ENCODE measurements around the gene EPHB2.

EPHB2 gene

DNA sequence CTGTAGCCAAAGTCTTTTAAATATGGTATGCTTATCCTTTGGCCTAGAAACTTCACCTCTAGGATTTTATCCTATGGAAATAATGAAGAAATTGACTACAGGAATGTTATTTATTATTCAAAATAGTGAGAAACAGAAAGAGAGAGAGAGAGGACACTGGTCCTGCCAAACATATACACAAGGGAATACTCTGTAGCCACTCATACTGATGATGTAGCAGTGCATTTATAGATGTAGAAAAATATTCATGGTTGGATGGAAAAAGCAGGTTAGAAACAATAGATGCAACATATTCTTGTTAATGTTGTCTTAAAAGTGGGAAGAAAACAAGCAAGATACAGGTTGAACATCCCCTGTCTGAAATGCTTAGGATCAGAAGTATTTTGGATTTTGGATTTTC is 22.2 kb upstream of the EPHB2 start:
- TF ChIP-seq, protein P1, sequence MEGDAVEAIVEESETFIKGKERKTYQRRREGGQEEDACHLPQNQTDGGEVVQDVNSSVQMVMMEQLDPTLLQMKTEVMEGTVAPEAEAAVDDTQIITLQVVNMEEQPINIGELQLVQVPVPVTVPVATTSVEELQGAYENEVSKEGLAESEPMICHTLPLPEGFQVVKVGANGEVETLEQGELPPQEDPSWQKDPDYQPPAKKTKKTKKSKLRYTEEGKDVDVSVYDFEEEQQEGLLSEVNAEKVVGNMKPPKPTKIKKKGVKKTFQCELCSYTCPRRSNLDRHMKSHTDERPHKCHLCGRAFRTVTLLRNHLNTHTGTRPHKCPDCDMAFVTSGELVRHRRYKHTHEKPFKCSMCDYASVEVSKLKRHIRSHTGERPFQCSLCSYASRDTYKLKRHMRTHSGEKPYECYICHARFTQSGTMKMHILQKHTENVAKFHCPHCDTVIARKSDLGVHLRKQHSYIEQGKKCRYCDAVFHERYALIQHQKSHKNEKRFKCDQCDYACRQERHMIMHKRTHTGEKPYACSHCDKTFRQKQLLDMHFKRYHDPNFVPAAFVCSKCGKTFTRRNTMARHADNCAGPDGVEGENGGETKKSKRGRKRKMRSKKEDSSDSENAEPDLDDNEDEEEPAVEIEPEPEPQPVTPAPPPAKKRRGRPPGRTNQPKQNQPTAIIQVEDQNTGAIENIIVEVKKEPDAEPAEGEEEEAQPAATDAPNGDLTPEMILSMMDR (IDR thresholded peaks at IDR 0.05; ENCODE audit: extremely low read depth, insufficient read depth, missing control alignments): no peak
- in situ Hi-C loops (cut with MboI; ENCODE audit: low pct_unique_long_range_greater_than_20kb, low sequenced_read_pairs, unreplicated experiment): no loop called here
- DNase-seq (ENCODE audit: low spot score): no peak

DNA sequence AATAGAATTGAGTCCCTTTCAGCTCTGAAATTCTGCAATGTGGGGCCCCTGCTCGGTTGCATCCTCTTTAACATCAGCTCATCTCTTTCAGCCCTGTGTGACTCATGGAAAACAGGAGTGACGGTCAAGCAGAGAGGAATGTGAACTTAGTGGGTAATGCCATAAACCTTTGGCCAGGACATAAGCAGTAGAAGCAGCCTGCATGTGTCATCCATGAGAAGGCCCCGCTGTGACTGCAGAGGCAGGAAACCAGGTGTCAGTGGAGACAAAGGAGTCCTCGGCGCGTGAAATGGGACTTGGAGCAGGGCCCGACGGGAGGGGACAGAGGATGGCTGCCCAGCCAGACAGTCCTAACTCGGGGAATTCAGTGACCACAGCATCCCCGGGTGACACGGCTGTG is 21.1 kb upstream of the EPHB2 start:
- no peak for DNase-seq (ENCODE audit: low spot score)
- TF ChIP-seq, protein P1 (IDR thresholded peaks at IDR 0.05; ENCODE audit: extremely low read depth, insufficient read depth, missing control alignments): no peak
- in situ Hi-C loops (cut with MboI; ENCODE audit: low pct_unique_long_range_greater_than_20kb, low sequenced_read_pairs, unreplicated experiment): no loop called here

DNA sequence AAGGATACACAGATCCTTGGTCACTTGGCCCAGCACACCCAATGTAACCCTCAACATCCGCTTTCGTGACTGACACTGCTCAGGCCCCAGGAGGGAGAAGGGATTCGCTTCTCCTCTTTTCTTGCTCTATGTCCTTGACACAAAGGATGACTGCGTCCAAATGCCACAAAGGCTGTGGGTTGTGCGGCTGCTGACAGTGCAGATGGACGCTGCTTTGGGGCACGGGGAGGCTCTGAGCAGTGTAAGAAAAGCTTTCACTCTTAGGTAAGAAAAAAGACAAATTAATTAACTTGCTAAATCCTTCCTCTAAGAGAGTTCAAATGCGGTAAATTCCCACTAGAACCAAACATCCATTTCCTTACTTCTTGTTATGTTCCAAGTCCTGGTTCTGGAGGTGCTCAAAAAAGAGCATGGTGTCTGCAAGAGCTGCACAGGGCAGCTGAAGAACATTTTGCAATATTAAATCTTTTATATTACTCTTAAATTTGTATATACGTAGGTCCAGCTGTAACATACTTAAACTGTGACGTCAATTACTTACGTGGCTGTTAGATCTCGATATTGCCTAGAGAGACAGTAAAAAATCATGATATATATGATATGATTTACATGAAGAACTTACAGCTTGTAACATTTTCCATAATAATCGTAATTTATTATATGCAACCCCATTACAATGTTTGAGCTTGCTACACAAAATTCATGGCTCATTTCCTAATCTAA is 19.4 kb upstream of the EPHB2 start:
- DNase-seq (ENCODE audit: low spot score): no peak
- TF ChIP-seq, protein P1 (IDR thresholded peaks at IDR 0.05; ENCODE audit: extremely low read depth, insufficient read depth, missing control alignments): no peak
- in situ Hi-C loops (cut with MboI; ENCODE audit: low pct_unique_long_range_greater_than_20kb, low sequenced_read_pairs, unreplicated experiment): no loop called here

DNA sequence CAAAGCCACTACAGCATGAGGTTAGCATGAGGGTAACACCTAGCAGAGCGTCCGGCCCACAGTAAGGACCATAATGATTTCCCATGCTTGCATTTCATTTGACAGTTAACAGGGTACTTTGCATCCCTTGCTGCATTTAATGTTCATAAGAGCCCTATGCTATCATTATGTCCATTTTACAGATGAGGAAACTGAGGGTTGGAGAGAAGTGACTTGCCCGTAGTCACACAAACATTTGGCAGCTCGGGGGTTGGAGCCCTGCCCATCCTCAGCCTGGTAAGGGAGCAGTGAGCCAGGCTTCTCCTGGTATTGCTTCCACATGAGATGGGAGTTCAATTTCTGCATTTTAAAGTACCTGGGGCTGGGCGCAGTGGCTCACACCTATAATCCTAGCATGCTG is 16.5 kb upstream of the EPHB2 start:
- in situ Hi-C loops (cut with MboI; ENCODE audit: low pct_unique_long_range_greater_than_20kb, low sequenced_read_pairs, unreplicated experiment): no loop called here
- TF ChIP-seq, protein P1 (IDR thresholded peaks at IDR 0.05; ENCODE audit: extremely low read depth, insufficient read depth, missing control alignments): no peak
- no peak for DNase-seq (ENCODE audit: low spot score)

DNA sequence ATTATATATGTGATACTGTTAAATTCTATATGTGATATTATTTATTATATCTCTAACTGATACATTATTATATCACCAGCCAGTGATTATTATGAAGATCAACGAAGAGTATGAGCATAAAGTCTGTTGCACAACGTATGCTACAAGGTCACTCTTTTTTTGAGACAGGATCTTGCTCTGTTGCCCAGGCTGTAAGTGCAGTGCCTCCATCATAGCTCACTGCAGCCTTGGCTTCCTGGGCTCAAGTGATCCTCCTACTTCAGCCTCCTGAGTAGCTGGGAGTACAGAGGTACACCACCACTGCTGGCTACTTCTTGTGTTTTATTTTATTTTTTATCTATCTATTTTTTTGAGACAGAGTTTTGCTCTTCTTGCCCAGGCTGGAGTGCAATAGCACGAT is 14.0 kb upstream of the EPHB2 start:
- TF ChIP-seq, protein P1 (IDR thresholded peaks at IDR 0.05; ENCODE audit: extremely low read depth, insufficient read depth, missing control alignments): no peak
- in situ Hi-C loops (cut with MboI; ENCODE audit: low pct_unique_long_range_greater_than_20kb, low sequenced_read_pairs, unreplicated experiment): no loop called here
- no peak for DNase-seq (ENCODE audit: low spot score)

DNA sequence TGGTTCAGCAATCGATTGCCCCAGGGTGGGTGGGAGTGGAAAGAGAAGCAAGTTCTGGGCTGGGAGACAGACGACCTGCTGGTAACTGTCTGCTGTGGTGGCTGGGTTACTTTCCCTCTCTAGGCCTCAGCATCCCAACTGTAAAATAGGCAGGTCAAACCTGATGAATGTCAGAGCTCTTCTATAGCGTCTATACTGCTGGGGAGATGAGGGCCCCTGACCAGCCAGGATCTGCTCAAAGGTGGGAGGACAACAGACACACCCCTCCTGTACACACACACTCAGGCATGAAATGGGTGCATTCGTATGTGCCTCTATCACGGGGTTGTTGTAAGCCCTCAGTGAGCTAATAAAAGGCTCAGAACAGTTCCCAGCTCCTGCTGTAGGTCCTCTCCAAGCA is 12.7 kb upstream of the EPHB2 start:
- in situ Hi-C loops (cut with MboI; ENCODE audit: low pct_unique_long_range_greater_than_20kb, low sequenced_read_pairs, unreplicated experiment): no loop called here
- no peak for DNase-seq (ENCODE audit: low spot score)
- TF ChIP-seq, protein P1 (IDR thresholded peaks at IDR 0.05; ENCODE audit: extremely low read depth, insufficient read depth, missing control alignments): no peak
